Heart right ventricle (tissue), 16 donors: ENCODE results near the gene GSPT1. TPM values are rescaled to one million over a fixed set of nuclear protein-coding genes. Genes with fewer than 3 reads are reported as not detected.
"Not testable (repeated sequence)": the region's sequence is repeated elsewhere in the genome, so short reads cannot be mapped to it uniquely, and the experiment has no call there.

Experiments used
- ATAC-seq, 8 donors: fragments of 200-7000 bp; cut with Tn5 transposase; one replicate each; pipeline ENCODE4 v1.9.1; 2020; ENCODE audit warnings: mild to moderate bottlenecking in 8 of 8, moderate library complexity in 8 of 8, moderate number of reproducible peaks in 1 of 8
- DNase-seq, 2 donors: peaks; one replicate each; pipeline ENCODE4 v3.0.0-alpha.2; 2020
- H3K27ac ChIP-seq, 10 donors: fragments of 200-600 bp; sonication (generic) in 2 of 10; one replicate each; pipeline versions ENCODE4 v1.5.0 to v1.8.0; 2020 to 2022; ENCODE audit warnings: mild to moderate bottlenecking in 3 of 10
- H3K27me3 ChIP-seq, 7 donors: fragments of 200-600 bp; one replicate each; pipeline ENCODE4 v1.8.0; 2021 to 2022; ENCODE audit warnings: mild to moderate bottlenecking in 2 of 7
- H3K36me3 ChIP-seq, 9 donors: fragments of 200-600 bp; sonication (generic) in 1 of 9; one replicate each; pipeline versions ENCODE4 v1.5.0 to v1.8.0; 2020 to 2022; ENCODE audit warnings: mild to moderate bottlenecking in 2 of 9
- H3K4me1 ChIP-seq, 9 donors: fragments of 200-600 bp; sonication (generic) in 1 of 9; one replicate each; pipeline versions ENCODE4 v1.5.0 to v1.8.0; 2020 to 2022; ENCODE audit warnings: mild to moderate bottlenecking in 4 of 9
- H3K4me3 ChIP-seq, 10 donors: fragments of 200-600 bp; sonication (generic) in 2 of 10; one replicate each; pipeline versions ENCODE4 v1.5.0 to v1.8.0; 2020 to 2022; ENCODE audit warnings: mild to moderate bottlenecking in 7 of 10, moderate library complexity in 2 of 10
- H3K9me3 ChIP-seq, 11 donors: fragments of 200-600 bp in 10 of 11; sonication (generic) in 2 of 11; one replicate each; pipeline versions ENCODE4 v1.5.0 to v1.8.0; 2013 to 2022; ENCODE audit warnings: mild to moderate bottlenecking in 2 of 11, control low read depth in 1 of 11, moderate library complexity in 1 of 11
- CTCF ChIP-seq, 9 donors: fragments of 200-600 bp; sonication (generic) in 2 of 9; IDR thresholded peaks; one replicate each; pipeline versions ENCODE4 v1.5.0 to v1.8.0; 2021 to 2022; ENCODE audit warnings: antibody characterized with exemption in 9 of 9, mild to moderate bottlenecking in 5 of 9, moderate library complexity in 1 of 9
- WGBS, 2 donors: extraction: QIAGEN DNeasy Blood & Tissue Kit; methylation state at CpG; one replicate each; pipeline ENCODE4 v1.1.7; 2013; ENCODE audit warnings: inconsistent platforms in 1 of 2; 5-methylcytosine and 5-hydroxymethylcytosine counted together
- intact Hi-C, 10 donors: fragments of 100-400 bp; cut with DNase I; formaldehyde crosslinking; loops; one replicate each; pipeline versions ENCODE4 v1.11.1 to v1.14.2; 2022
- polyA plus RNA-seq, 2 donors: library from polyadenylated mRNA; stranded (reverse); fragments of 200-250 nt; gene quantifications; one replicate each; pipeline ENCODE4 v1.2.3, GENCODE V29; 2013
- total RNA-seq, 10 donors: library from RNA; stranded (reverse); fragmentation: NEBNext Ultra II Directional in 3 of 10; extraction: Animal tissue kit (Norgen Biotek cat#: 25700) in 3 of 10; gene quantifications; one replicate each; pipeline versions ENCODE4 v1.2.1 to v1.2.4, GENCODE V29; 2021 to 2023
- donor health status: Arrhythmogenic right ventricular cardiomyopathy.
- donor health status: ischemic (EF 13 %, LVEDD 7.1; RV severe dilation, severe dysfunction).
- donor health status: healthy with polysubstance abuse.
- donor health status: DM: no; HTN: yes; CAD: no.
- donor health status: DM: no; HTN: no; CAD: no.
- donor health status: ischemic (EF 25% LVEDD 6.9; RV normal size, moderate dysfunction).
- donor health status: ischemic (EF 25% LVEDD 5.7; RV mildly dilated, moderate dysfunction).
- donor health status: healthy.
- donor health status: DM: yes; HTN: yes; CAD: no.
- donor health status: Ischemic cardiomyopathy.
- donor health status: ischemic (EF 35%, LVEDD 5.7; RV mildly dilated, moderate dysfunction).
- donor health status: nonischemic (EF 11% LVEDD 7.7; RV severe dilation, severe dysfunction).
- donor health status: DM: yes; HTN: yes; CAD: no.
- donor health status: PGD.
- donor health status: ischemic (EF 29% LVEDD 5.4; RV normal size, mild dysfunction).
- donor health status: nonischemic (EF 23%, LVEDD 6.1; RV moderate dilation, normal function).

The GSPT1 gene
- total and polyA plus RNA-seq, 12 donors = 17.0 to 117 (median 92.3) TPM

DNA sequence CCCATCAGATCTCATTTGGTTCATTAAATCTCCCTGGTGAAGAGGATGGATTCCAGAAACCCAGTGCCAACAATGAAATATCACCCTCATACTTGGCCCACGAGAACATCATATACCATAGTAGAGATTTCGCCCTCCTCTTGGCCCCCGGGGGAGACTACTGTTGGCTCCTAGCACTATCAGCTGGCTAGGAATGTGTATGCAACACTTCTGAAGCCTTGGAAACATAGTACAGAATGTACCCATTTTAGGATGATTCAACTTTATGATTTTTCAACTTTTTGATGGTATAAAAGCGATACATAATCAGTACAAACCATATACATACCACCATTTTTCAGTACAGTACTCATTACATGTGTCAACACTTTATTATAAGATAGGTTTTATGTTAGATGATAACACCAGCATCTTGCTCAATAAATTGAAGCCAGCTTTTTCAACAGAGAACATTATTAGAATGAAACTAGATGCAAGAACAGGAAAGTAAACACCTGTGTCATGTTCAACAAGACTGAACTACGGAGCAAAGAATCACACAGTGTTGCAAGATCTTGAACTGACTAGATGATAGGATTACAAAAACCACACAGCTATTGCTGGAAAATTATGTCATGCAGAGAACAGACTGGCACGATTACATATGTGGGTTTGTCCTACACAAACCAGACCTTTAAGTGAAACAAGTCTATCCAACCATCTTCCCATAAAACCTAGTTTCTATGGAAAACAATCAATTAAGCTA lies 81.6 kb downstream of the GSPT1 start:
- TF ChIP-seq CTCF (IDR thresholded peaks at IDR 0.05) = no peak
- Histone ChIP-seq H3K4me1 (peaks cover 0 to 9% (median 0%) of the 10 kb centered on the region in 9 donors), H3K27me3 (no peaks in the 10 kb centered on the region), H3K9me3 (no peaks in the 10 kb centered on the region), H3K27ac (no peak overlapping the region), H3K4me3 (no peak overlapping the region), H3K36me3 (peaks cover 0 to 36% (median 29%) of the 10 kb centered on the region in 9 donors)
- DNase-seq (no peak), ATAC-seq (no peak)
- intact Hi-C loops = no loop called here
- 62 to 65% methylated on average over 6 of the region's 6 CpGs for WGBS, 2 donors

- Histone ChIP-seq H3K36me3 (no peaks in the 10 kb centered on the region), H3K27me3 (no peaks in the 10 kb centered on the region), H3K4me1 (peaks cover 0 to 19% (median 9%) of the 10 kb centered on the region in 9 donors), H3K4me3 (no peak overlapping the region), H3K9me3 (no peaks in the 10 kb centered on the region), H3K27ac (no peak overlapping the region)
- TF ChIP-seq CTCF (IDR thresholded peaks at IDR 0.05) = no peak
- DNase-seq (no peak), ATAC-seq (no peak)
- intact Hi-C loops = no loop called here
- 76 to 85% methylated on average over 5 of the region's 5 CpGs for WGBS, 2 donors
These were observed 87.1 kb downstream of the GSPT1 start for GRCh38 chr16:11828696-11829095.

DNA sequence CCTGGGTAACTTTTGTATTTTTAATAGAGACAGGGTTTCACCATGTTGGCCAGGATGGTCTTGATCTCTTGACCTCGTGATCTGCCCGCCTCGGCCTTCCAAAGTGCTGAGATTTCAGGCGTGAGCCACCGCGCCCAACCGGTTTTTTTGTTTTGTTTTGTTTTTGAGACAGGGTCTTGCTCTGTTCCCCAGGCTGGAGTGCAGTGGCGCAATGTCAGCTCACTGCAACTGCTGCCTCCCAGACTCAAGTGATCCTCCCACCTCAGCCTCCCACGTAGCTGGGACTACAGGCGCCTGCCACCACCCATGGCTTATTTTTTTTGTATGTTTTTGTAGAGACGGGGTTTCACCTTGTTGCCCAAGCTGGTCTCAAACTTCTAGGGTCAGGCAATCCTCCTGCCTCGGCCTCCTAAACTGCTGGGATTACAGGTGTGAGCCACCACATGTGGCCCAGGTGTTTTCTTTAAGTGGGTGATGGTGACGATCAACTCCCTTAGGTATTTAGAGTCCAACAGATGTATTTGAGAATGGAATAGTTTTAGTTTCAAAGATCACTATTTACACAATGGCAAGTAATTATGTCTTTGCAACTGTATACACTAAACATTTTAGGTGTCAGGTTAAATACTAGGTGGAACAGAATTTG lies 90.1 kb downstream of the GSPT1 start:
- H3K4me3 ChIP-seq, DNase-seq, intact Hi-C loops, H3K27me3 ChIP-seq, ATAC-seq, H3K9me3 ChIP-seq, H3K27ac ChIP-seq, H3K36me3 ChIP-seq: not testable (repeated sequence)
- H3K4me1 ChIP-seq = peaks cover 0 to 27% (median 9%) of the 10 kb centered on the region in 9 donors
- WGBS, 2 donors = 92 to 94% methylated on average over 13 of the region's 13 CpGs

- Histone ChIP-seq H3K27ac (peak overlapping the region in 5 of 10 donors; percentile 6 to 59 (median 31)), H3K36me3 (no peaks in the 10 kb centered on the region), H3K9me3 (no peaks in the 10 kb centered on the region), H3K27me3 (no peaks in the 10 kb centered on the region), H3K4me1 (peaks cover 0 to 31% (median 9%) of the 10 kb centered on the region in 9 donors), H3K4me3 (no peak overlapping the region)
- DNase-seq = peak; percentile 28 to 37
- no peak for TF ChIP-seq CTCF (IDR thresholded peaks at IDR 0.05)
- 18 to 20% methylated on average over 5 of the region's 5 CpGs for WGBS, 2 donors
- intact Hi-C loops = no loop called here
- ATAC-seq = peak; percentile 70 to 94 (median 80)
These were observed 91.4 kb downstream of the GSPT1 start for GRCh38 chr16:11824362-11824761.

GRCh38 chr16:11823645-11824044 lies 92.1 kb downstream of the GSPT1 start:
- H3K4me3 ChIP-seq, H3K36me3 ChIP-seq, intact Hi-C loops, ATAC-seq, H3K9me3 ChIP-seq, DNase-seq, H3K27me3 ChIP-seq: not testable (repeated sequence)
- Histone ChIP-seq H3K4me1 (peaks cover 0 to 31% (median 9%) of the 10 kb centered on the region in 9 donors), H3K27ac (peak overlapping the region in 1 of 10 donors; percentile 58)
- 94 to 98% methylated on average over 5 of the region's 5 CpGs for WGBS, 2 donors
